Measurements from ENCODE around the gene ZNF212.
"Not testable (repeated sequence)": the region's sequence is repeated elsewhere in the genome, so short reads cannot be mapped to it uniquely, and the experiment has no call there.

The ZNF212 gene

GRCh38 chr7:149255174-149255573, 15.7 kb downstream of the ZNF212 start:
- no peak for DNase-seq

GRCh38 chr7:149256568-149256967, 17.1 kb downstream of the ZNF212 start:
- DNase-seq: no peak

GRCh38 chr7:149257146-149257545, 17.7 kb downstream of the ZNF212 start:
- DNase-seq: no peak

GRCh38 chr7:149261316-149261828, 21.9 kb downstream of the ZNF212 start:
- DNase-seq: no peak

GRCh38 chr7:149261829-149262617, 22.6 kb downstream of the ZNF212 start, which contains the start of gene ZNF783:
Gene ZNF783 (plus strand): TSS chr7:149262196. CDS start chr7:149262334, 138 bp downstream.
- DNase-seq: peak; percentile 77

GRCh38 chr7:149266451-149266850, 27.0 kb downstream of the ZNF212 start:
- no peak for DNase-seq

- DNase-seq: no peak
Observed at GRCh38 chr7:149267733-149268132, 28.3 kb downstream of the ZNF212 start.

- not testable (repeated sequence) for DNase-seq
Observed at GRCh38 chr7:149274424-149274823, 35.0 kb downstream of the ZNF212 start.

GRCh38 chr7:149277871-149278270, 38.4 kb downstream of the ZNF212 start:
- no peak for DNase-seq

GRCh38 chr7:149278396-149278795, 38.9 kb downstream of the ZNF212 start:
- DNase-seq: no peak

GRCh38 chr7:149279111-149279743, 39.8 kb downstream of the ZNF212 start:
- DNase-seq: no peak

- DNase-seq: no peak
Observed at GRCh38 chr7:149280151-149280550, 40.7 kb downstream of the ZNF212 start.

- DNase-seq: no peak
Observed at GRCh38 chr7:149280661-149281507, 41.4 kb downstream of the ZNF212 start.

- DNase-seq: no peak
Observed at GRCh38 chr7:149281508-149282330, 42.3 kb downstream of the ZNF212 start.

- no peak for DNase-seq
Observed at GRCh38 chr7:149282331-149282655, 42.8 kb downstream of the ZNF212 start.

- DNase-seq: no peak
Observed at GRCh38 chr7:149283321-149283720, 43.9 kb downstream of the ZNF212 start.

GRCh38 chr7:149284343-149284742, 44.9 kb downstream of the ZNF212 start:
- DNase-seq: peak; percentile 7

- peak; percentile 96 for DNase-seq
Observed at GRCh38 chr7:149284850-149285585, 45.6 kb downstream of the ZNF212 start.

GRCh38 chr7:149285603-149286002, 46.2 kb downstream of the ZNF212 start:
- no peak for DNase-seq

GRCh38 chr7:149286811-149287400, 47.5 kb downstream of the ZNF212 start:
- DNase-seq: no peak

GRCh38 chr7:149287622-149288021, 48.2 kb downstream of the ZNF212 start:
- DNase-seq: no peak

Measured in NCI-H1105 (cell line).